GM12878 (cell line): ENCODE measurements around the gene TTC39C. TPM values are rescaled to one million over a fixed set of nuclear protein-coding genes. Genes with fewer than 3 reads are reported as not detected.

Experiments
- ATAC-seq: fragments of 200-7000 bp; cut with Tn5 transposase; 3 replicates; pipeline ENCODE4 v1.9.1; 2020; ENCODE audit warnings: mild to moderate bottlenecking, moderate library complexity
- BruUV-seq: library from RNA; stranded (reverse); fragments of 400-500 nt; replicated peaks from 2 replicates; lab custom pipeline; 2021; lab: Mats Ljungman, UMichigan
- CTCF ChIA-PET: fragments of 300-600 bp; sonication (Branson Sonifier 250); formaldehyde crosslinking; extraction: SDS; loops from one replicate; lab custom pipeline; 2021; ENCODE audit warnings: inconsistent platforms; lab: Yijun Ruan, JAX
- POLR2A ChIA-PET: fragments of 350-600 bp; formaldehyde crosslinking; extraction: SDS; loops from one replicate; lab custom pipeline; 2021; ENCODE audit warnings: inconsistent platforms; lab: Charles Lee
- RAD21 ChIA-PET: fragments of 300-600 bp; sonication (Branson Sonifier 250); formaldehyde crosslinking; loops from one replicate; lab custom pipeline; 2023; ENCODE audit warnings: antibody characterized with exemption; ENCODE audit not compliant: unreplicated experiment; lab: Charles Lee
- SMC1A ChIA-PET: fragments of 300-600 bp; sonication (Branson Sonifier 250); formaldehyde crosslinking; loops from one replicate; lab custom pipeline; 2023; ENCODE audit not compliant: unreplicated experiment, uncharacterized antibody; lab: Charles Lee
- DNase-seq: peaks from one replicate; pipeline ENCODE4 v3.0.0-alpha.2; 2011; ENCODE audit warnings: low read depth, low spot score
- FAIRE-seq: peaks from 3 replicates; lab custom pipeline; 2011; peaks lifted over from hg19 to GRCh38; lab: Jason Lieb, UNC
- H2AFZ ChIP-seq: 2 replicates; pipeline ENCODE4 v1.6.0; 2011; ENCODE audit warnings: low read depth, low read length, control low read depth; ENCODE audit not compliant: control insufficient read depth
- H3K27ac ChIP-seq: 2 replicates; pipeline ENCODE4 v1.5.1; 2011; ENCODE audit warnings: control low read depth; ENCODE audit not compliant: control insufficient read depth, insufficient read depth
- H3K27me3 ChIP-seq, 2 experiments: replicated peaks in 1 of 2; 2 replicates each; pipeline versions ENCODE4 v1.6.0 to v1.6.1; 2011; ENCODE audit warnings: low read length in 1 of 2; ENCODE audit not compliant: control insufficient read depth in 2 of 2, insufficient read depth in 2 of 2
- H3K36me3 ChIP-seq, 2 experiments: 2 replicates each; pipeline ENCODE4 v1.5.1; 2011; ENCODE audit warnings: low read length in 1 of 2; ENCODE audit not compliant: control insufficient read depth in 2 of 2, insufficient read depth in 2 of 2
- H3K4me1 ChIP-seq: 2 replicates; pipeline ENCODE4 v1.6.1; 2011; ENCODE audit warnings: mild to moderate bottlenecking, low read length, moderate library complexity, mixed read lengths; ENCODE audit not compliant: control insufficient read depth, insufficient read depth
- H3K4me2 ChIP-seq: 2 replicates; pipeline ENCODE4 v1.6.0; 2011; ENCODE audit warnings: control low read depth; ENCODE audit not compliant: control insufficient read depth, insufficient read depth
- H3K4me3 ChIP-seq: fragments of 200-600 bp; sonication (generic); 2 replicates; pipeline ENCODE4 v1.5.1; 2016
- H3K79me2 ChIP-seq: 2 replicates; pipeline ENCODE4 v1.6.0; 2011; ENCODE audit warnings: low read length; ENCODE audit not compliant: control insufficient read depth, insufficient read depth
- H3K9ac ChIP-seq: 2 replicates; pipeline ENCODE4 v1.8.0; 2011; ENCODE audit warnings: low read length, control low read depth, mixed read lengths; ENCODE audit not compliant: control insufficient read depth, insufficient read depth
- H3K9me3 ChIP-seq: replicated peaks from 3 replicates; pipeline ENCODE4 v1.5.1; 2011; ENCODE audit warnings: mild to moderate bottlenecking, low read length; ENCODE audit not compliant: control insufficient read depth, insufficient read depth
- H4K20me1 ChIP-seq: 2 replicates; pipeline ENCODE4 v1.6.0; 2011; ENCODE audit not compliant: control insufficient read depth, insufficient read depth
- CBX5 ChIP-seq: sonication (generic); IDR thresholded peaks from 2 replicates; pipeline ENCODE4 v1.6.1; 2016; ENCODE audit warnings: low read depth, moderate library complexity, mild to moderate bottlenecking, inconsistent platforms
- CHD1 ChIP-seq: IDR thresholded peaks from 2 replicates; pipeline ENCODE4 v1.6.1; 2012; ENCODE audit warnings: low read depth, low read length, improper control_type of control experiment
- CREM ChIP-seq: IDR thresholded peaks from 2 replicates; pipeline ENCODE4 v1.6.1; 2014; ENCODE audit warnings: antibody characterized with exemption, low read depth
- DPF2 ChIP-seq: fragments of 450-650 bp; IDR thresholded peaks from 2 replicates; pipeline ENCODE4 v1.6.1; 2017; ENCODE audit warnings: mild to moderate bottlenecking
- EZH2 ChIP-seq: IDR thresholded peaks from 2 replicates; pipeline ENCODE4 v1.6.1; 2012; ENCODE audit warnings: low read depth, mild to moderate bottlenecking, control low read depth, inconsistent platforms, low read length, borderline replicate concordance; ENCODE audit not compliant: control insufficient read depth
- HCFC1 ChIP-seq: fragments of 150-350 bp; IDR thresholded peaks from 2 replicates; pipeline ENCODE4 v1.6.1; 2014; ENCODE audit warnings: low read length
- IRF3 ChIP-seq: fragments of 450-650 bp; IDR thresholded peaks from 2 replicates; pipeline ENCODE4 v1.6.1; 2014; ENCODE audit warnings: mild to moderate bottlenecking
- IRF4 ChIP-seq: IDR thresholded peaks from 2 replicates; pipeline ENCODE4 v1.6.1; 2011; ENCODE audit warnings: low read depth, low read length
- NR2C2 ChIP-seq: IDR thresholded peaks from 2 replicates; pipeline ENCODE4 v1.6.1; 2011; ENCODE audit warnings: borderline replicate concordance, low read depth; ENCODE audit not compliant: control insufficient read depth, insufficient read length
- POLR2AphosphoS5 ChIP-seq: IDR thresholded peaks from 2 replicates; pipeline ENCODE4 v1.6.1; 2011; ENCODE audit warnings: mild to moderate bottlenecking, low read length, inconsistent platforms
- RFX5 ChIP-seq: IDR thresholded peaks from 2 replicates; pipeline ENCODE4 v1.6.1; 2011; ENCODE audit warnings: low read depth, low read length, improper control_type of control experiment
- TCF12 ChIP-seq: IDR thresholded peaks from 2 replicates; pipeline ENCODE4 v1.6.1; 2011; ENCODE audit warnings: low read depth, mild to moderate bottlenecking, low read length
- ZBTB33 ChIP-seq: fragments of 450-650 bp; IDR thresholded peaks from 2 replicates; pipeline ENCODE4 v1.6.1; 2017; ENCODE audit warnings: mild to moderate bottlenecking
- WGBS: methylation state at CpG from one replicate; pipeline ENCODE4 v1.1.6; 2016; ENCODE audit warnings: low lambda C conversion rate; ENCODE audit not compliant: insufficient replicate concordance, insufficient coverage; ENCODE audit errors: missing lambda C conversion rate; 5-methylcytosine and 5-hydroxymethylcytosine counted together
- in situ Hi-C: fragments of 300-500 bp; cut with MboI; formaldehyde crosslinking; loops from 9 replicates; pipeline ENCODE4 v1.14.3; 2018; ENCODE audit warnings: mixed read lengths
- intact Hi-C: fragments of 100-400 bp; cut with micrococcal nuclease; formaldehyde crosslinking; loops from one replicate; pipeline ENCODE4 v1.14.2; 2022; ENCODE audit not compliant: unreplicated experiment
- polyA plus RNA-seq, 11 experiments: library from polyadenylated mRNA; depleted of rRNA in 4 of 11; unstranded in 6 of 11; stranded (reverse) in 5 of 11; fragments of >200 nt; fragmentation: Nextera tagmentation in 4 of 11; fragmentation: Illumina TruSeq in 1 of 11; extraction: Ambion mirVana in 4 of 11; extraction: Trizol in 1 of 11; gene quantifications; 1 replicate in 1 of 11; 2 replicates in 10 of 11; pipeline versions ENCODE4 v1.2.1 to v1.2.3, GENCODE V29; 2011 to 2016; ENCODE audit warnings: inconsistent platforms in 2 of 11, missing spikeins in 2 of 11, low read depth in 1 of 11
- total RNA-seq, 4 experiments: library from RNA; depleted of rRNA in 3 of 4; stranded (reverse); fragments of >200 nt in 3 of 4; fragmentation: Illumina TruSeq in 1 of 4; extraction: Trizol in 1 of 4; gene quantifications; 2 replicates each; pipeline versions ENCODE4 v1.2.1 to v1.2.3, GENCODE V29; 2013 to 2021
- TF ChIP-seq, protein P1 (sequence below): fragments of 150-350 bp; IDR thresholded peaks from 2 replicates; pipeline ENCODE4 v1.6.1; 2014; ENCODE audit warnings: mild to moderate bottlenecking, low read depth, low read length
- TF ChIP-seq, protein P2 (sequence below): fragments of 450-650 bp; IDR thresholded peaks from 2 replicates; pipeline ENCODE4 v1.6.1; 2016; ENCODE audit warnings: mild to moderate bottlenecking

The TTC39C gene
- total and polyA plus RNA-seq, 10 of the 15 experiments (the other 5 are each of a cell fraction or from before 2014, with no cell fraction given), result 21.1 to 91.0 (median 64.8) TPM

- peak; percentile 91 for FAIRE-seq
- H3K27ac ChIP-seq, result peak overlapping the region; percentile 96
- ChIA-PET SMC1A (interaction anchor here (0.7 to 3.4 kb wide), 17 partner anchors 9 to 388 kb away, joined by 3 to 14 read pairs (median 4); no protein-coding TSS in a partner anchor), POLR2A (interaction anchor here (0.8 to 1.9 kb wide), 6 partner anchors 30 to 391 kb away, joined by 3 to 5 read pairs (median 3); no protein-coding TSS in a partner anchor), CTCF (interaction anchor here (0.7 to 2.1 kb wide), 7 partner anchors 9 to 388 kb away, joined by 3 to 6 read pairs (median 4); no protein-coding TSS in a partner anchor), RAD21 (interaction anchor here (1.0 to 2.2 kb wide), 7 partner anchors 28 to 91 kb away, joined by 3 to 17 read pairs (median 4); no protein-coding TSS in a partner anchor)
- intact Hi-C loops, result loop anchor here (2.0 to 10.0 kb wide), 5 partner anchors 39 to 775 kb away; no protein-coding TSS in a partner anchor
- no peaks in the 10 kb centered on the region for H3K9me3 ChIP-seq
- no peaks in the 10 kb centered on the region for H4K20me1 ChIP-seq
- peak overlapping the region; percentile 29; the same call in 1 of the 2 replicates for H3K4me3 ChIP-seq
- DNase-seq, result peak; percentile 74
- peak overlapping the region; percentile 92 for H3K4me2 ChIP-seq
- ATAC-seq, result peak; percentile 75
- no TSS peak for BruUV-seq
- in situ Hi-C loops, result no loop called here
- no peaks in the 10 kb centered on the region for H3K36me3 ChIP-seq
- H2AFZ ChIP-seq, result peak overlapping the region; percentile 22
- no peaks in the 10 kb centered on the region for H3K27me3 ChIP-seq
- peak overlapping the region; percentile 65 for H3K9ac ChIP-seq
- 2% methylated on average over 7 of the region's 7 CpGs for WGBS
- H3K79me2 ChIP-seq, result peaks cover 5% of the 10 kb centered on the region
- peaks cover 52% of the 10 kb centered on the region for H3K4me1 ChIP-seq
- no peak for TF ChIP-seq CHD1
- peak; percentile 28; the same call in 1 of the 2 replicates for TF ChIP-seq IRF4
- no peak for TF ChIP-seq CBX5
- no peak for TF ChIP-seq HCFC1
- TF ChIP-seq DPF2, result peak; percentile 85
- TF ChIP-seq EZH2, result no peak
- no peak for TF ChIP-seq RFX5
- TF ChIP-seq NR2C2, result no peak
- TF ChIP-seq IRF3, result no peak
- no peak for TF ChIP-seq POLR2AphosphoS5
- peak; percentile 98 for TF ChIP-seq TCF12
- no peak for TF ChIP-seq ZBTB33
- TF ChIP-seq CREM, result peak; percentile 74
- TF ChIP-seq, protein P1, sequence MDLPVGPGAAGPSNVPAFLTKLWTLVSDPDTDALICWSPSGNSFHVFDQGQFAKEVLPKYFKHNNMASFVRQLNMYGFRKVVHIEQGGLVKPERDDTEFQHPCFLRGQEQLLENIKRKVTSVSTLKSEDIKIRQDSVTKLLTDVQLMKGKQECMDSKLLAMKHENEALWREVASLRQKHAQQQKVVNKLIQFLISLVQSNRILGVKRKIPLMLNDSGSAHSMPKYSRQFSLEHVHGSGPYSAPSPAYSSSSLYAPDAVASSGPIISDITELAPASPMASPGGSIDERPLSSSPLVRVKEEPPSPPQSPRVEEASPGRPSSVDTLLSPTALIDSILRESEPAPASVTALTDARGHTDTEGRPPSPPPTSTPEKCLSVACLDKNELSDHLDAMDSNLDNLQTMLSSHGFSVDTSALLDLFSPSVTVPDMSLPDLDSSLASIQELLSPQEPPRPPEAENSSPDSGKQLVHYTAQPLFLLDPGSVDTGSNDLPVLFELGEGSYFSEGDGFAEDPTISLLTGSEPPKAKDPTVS, result no peak
- TF ChIP-seq, protein P2, sequence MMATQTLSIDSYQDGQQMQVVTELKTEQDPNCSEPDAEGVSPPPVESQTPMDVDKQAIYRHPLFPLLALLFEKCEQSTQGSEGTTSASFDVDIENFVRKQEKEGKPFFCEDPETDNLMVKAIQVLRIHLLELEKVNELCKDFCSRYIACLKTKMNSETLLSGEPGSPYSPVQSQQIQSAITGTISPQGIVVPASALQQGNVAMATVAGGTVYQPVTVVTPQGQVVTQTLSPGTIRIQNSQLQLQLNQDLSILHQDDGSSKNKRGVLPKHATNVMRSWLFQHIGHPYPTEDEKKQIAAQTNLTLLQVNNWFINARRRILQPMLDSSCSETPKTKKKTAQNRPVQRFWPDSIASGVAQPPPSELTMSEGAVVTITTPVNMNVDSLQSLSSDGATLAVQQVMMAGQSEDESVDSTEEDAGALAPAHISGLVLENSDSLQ, result peak; percentile 92
Observed at GRCh38 chr18:24009651-24010333, 4.8 kb upstream of the TTC39C start.
